ENCODE data around the gene SLC39A11.

DNA sequence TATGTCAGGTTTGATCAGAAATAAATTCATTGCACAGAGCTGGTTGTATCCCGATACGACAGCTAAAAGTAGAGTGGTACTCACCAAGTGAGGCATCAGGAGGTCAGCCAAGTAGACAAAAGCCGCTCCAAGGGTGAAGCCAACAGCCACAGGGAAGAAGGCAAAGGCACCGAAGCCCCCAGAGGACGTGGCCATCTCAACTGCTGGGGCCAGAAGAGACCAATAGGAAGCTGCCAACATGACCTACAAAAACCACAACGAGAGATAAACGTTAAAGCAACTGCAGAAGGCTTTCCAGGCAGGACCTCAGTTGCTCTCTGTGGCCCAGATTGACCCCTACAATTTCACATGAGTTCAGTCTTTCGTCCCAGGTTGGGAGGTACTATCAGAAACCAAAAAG is 61.0 kb downstream of the SLC39A11 start:
- no peak for TF ChIP-seq RAD21 (conservative IDR thresholded peaks at IDR 0.05)
- TF ChIP-seq POLR2AphosphoS5 (IDR thresholded peaks at IDR 0.05) = no peak
- TF ChIP-seq EZH2 (IDR thresholded peaks at IDR 0.05; ENCODE audit: borderline replicate concordance, insufficient read depth, low read length, poor library complexity, severe bottlenecking) = no peak
